ENCODE results near the gene IL4. TPM values are rescaled to one million over a fixed set of nuclear protein-coding genes. Genes with fewer than 3 reads are reported as not detected.

The IL4 gene
- total and polyA plus RNA-seq, 10 donors, result not detected

DNA sequence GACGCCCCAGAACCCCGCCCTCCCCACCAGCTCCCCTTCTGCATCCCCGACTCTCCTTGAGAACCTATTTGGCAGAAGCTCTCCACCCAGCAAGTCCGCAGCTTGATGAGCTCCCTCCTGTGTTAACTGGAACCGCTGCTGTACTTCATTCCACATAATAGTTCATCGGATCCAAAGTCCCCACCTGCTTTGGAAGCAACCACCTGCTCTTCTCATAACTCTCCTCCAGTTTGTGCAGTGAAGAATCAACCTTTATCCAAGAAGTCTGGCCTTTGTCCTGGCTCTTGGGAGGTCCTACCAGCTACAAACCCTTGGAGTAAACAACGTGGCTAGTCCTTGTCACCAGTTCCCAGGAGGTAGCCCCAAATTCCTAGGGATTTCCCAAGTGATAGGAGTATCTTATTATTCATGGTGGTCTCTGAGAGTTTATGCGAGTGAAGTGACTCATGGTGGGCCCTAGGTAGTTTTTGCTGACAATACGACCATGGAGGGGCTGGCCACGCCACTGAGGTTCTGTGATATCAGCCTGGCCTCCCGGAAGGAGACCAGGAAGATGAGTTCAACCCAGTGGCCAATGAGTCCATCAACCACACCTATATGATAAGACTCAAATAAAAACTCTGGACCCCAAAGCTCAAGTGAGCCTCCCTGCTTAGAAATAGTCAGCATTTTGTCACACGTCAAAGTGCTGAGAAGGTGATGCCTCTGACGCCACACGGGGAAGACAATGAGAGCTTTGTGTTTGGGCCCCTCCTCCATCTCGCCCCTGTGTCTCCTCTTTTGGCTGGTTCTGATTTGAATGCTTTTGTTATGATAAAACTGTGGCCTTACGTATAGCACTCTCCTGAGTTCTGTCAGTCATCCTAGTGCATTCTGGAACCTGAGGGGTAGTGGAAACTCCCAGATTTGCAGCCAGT lies 3.6 kb upstream of the IL4 start:
- Histone ChIP-seq H3K36me3 (no peaks in the 10 kb centered on the region), H3K27me3 (replicated peaks in 1 of 7) (no peaks in the 10 kb centered on the region), H3K9me3 (no peaks in the 10 kb centered on the region), H3K4me1 (peaks cover 0 to 8% (median 5%) of the 10 kb centered on the region in 6 donors), H3K27ac (no peak overlapping the region), H3K4me3 (no peak overlapping the region)
- TF ChIP-seq POLR2A (IDR thresholded peaks at IDR 0.05) (no peak), POLR2AphosphoS5 (IDR thresholded peaks at IDR 0.05) (no peak)
- TF ChIP-seq, protein P1, sequence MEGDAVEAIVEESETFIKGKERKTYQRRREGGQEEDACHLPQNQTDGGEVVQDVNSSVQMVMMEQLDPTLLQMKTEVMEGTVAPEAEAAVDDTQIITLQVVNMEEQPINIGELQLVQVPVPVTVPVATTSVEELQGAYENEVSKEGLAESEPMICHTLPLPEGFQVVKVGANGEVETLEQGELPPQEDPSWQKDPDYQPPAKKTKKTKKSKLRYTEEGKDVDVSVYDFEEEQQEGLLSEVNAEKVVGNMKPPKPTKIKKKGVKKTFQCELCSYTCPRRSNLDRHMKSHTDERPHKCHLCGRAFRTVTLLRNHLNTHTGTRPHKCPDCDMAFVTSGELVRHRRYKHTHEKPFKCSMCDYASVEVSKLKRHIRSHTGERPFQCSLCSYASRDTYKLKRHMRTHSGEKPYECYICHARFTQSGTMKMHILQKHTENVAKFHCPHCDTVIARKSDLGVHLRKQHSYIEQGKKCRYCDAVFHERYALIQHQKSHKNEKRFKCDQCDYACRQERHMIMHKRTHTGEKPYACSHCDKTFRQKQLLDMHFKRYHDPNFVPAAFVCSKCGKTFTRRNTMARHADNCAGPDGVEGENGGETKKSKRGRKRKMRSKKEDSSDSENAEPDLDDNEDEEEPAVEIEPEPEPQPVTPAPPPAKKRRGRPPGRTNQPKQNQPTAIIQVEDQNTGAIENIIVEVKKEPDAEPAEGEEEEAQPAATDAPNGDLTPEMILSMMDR (IDR thresholded peaks at IDR 0.05 in 8 of 11, conservative IDR thresholded peaks at IDR 0.05 in 3 of 11), result no peak
- intact Hi-C loops (cut with DNase I; ENCODE audit: low total_unique reads), result no loop called here
- whole genome bisulfite sequencing, 5 donors, result 83 to 93% (median 91%) methylated on average over 16 of the region's 16 CpGs
- DNase-seq, result peak; percentile 37

DNA sequence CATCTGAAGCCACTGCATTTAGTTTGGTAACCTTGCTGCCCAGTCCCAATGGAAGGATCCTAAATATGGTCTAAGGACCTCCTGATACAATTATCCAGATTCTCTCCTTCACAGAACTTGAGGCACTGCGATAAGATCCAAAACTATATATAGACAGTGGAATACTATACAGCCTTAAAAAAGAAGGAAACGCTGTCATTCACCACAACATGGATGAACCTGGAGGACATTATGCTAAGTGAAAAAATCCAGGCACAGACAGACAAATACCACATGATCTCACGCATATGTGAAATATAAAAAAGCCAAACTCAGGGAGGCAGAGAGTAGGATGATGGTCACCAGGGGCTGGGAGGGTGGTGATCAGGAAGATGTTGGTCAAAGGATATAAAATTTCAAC lies 2.8 kb upstream of the IL4 start:
- peaks cover 0 to 11% (median 7%) of the 10 kb centered on the region in 6 donors for H3K4me1 ChIP-seq
- TF ChIP-seq POLR2A (IDR thresholded peaks at IDR 0.05) (no peak), POLR2AphosphoS5 (IDR thresholded peaks at IDR 0.05) (no peak)
- TF ChIP-seq, protein P1 (IDR thresholded peaks at IDR 0.05 in 8 of 11, conservative IDR thresholded peaks at IDR 0.05 in 3 of 11), result no peak
- no peak overlapping the region for H3K4me3 ChIP-seq
- no peaks in the 10 kb centered on the region for H3K27me3 ChIP-seq (replicated peaks in 1 of 7)
- intact Hi-C loops (cut with DNase I; ENCODE audit: low total_unique reads), result no loop called here
- DNase-seq, result no peak
- no peaks in the 10 kb centered on the region for H3K36me3 ChIP-seq
- 94 to 97% (median 95%) methylated on average over 3 of the region's 3 CpGs for WGBS, 5 donors
- H3K9me3 ChIP-seq, result no peaks in the 10 kb centered on the region
- no peak overlapping the region for H3K27ac ChIP-seq

DNA sequence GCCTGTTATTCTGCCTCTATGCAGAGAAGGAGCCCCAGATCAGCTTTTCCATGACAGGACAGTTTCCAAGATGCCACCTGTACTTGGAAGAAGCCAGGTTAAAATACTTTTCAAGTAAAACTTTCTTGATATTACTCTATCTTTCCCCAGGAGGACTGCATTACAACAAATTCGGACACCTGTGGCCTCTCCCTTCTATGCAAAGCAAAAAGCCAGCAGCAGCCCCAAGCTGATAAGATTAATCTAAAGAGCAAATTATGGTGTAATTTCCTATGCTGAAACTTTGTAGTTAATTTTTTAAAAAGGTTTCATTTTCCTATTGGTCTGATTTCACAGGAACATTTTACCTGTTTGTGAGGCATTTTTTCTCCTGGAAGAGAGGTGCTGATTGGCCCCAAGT lies 301 bp upstream of the IL4 start:
- WGBS, 5 donors, result 77 to 95% (median 88%) methylated on average over 1 of the region's 1 CpG
- TF ChIP-seq POLR2AphosphoS5 (IDR thresholded peaks at IDR 0.05), result no peak
- TF ChIP-seq, protein P1 (IDR thresholded peaks at IDR 0.05 in 8 of 11, conservative IDR thresholded peaks at IDR 0.05 in 3 of 11), result no peak
- TF ChIP-seq POLR2A (IDR thresholded peaks at IDR 0.05), result no peak
- no peak overlapping the region for H3K27ac ChIP-seq
- no peaks in the 10 kb centered on the region for H3K27me3 ChIP-seq (replicated peaks in 1 of 7)
- no peaks in the 10 kb centered on the region for H3K36me3 ChIP-seq
- intact Hi-C loops (cut with DNase I; ENCODE audit: low total_unique reads), result no loop called here
- H3K4me1 ChIP-seq, result peaks cover 0 to 27% (median 7%) of the 10 kb centered on the region in 6 donors
- H3K9me3 ChIP-seq, result no peaks in the 10 kb centered on the region
- no peak for DNase-seq
- no peak overlapping the region for H3K4me3 ChIP-seq

Data from spleen (tissue), 11 donors.